Measurements from ENCODE around the gene AHCY.

DNA sequence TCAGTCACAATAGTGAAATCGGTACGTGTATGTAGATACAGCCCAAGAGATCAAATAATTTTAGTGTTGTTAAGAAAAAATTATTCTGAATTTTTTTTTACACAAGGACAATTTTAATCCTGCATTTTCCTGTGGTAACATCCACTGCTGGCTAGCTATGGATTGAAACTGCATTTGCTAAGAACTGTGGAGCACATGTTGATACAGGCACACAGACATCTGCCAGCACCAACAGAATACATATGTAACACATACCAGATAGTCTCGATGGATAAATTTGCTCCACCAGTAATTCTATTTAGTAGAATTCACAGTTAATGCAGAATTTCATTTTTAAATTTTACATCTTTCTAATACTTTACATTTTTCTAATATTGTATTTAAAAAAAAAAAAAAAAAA is 59.8 kb downstream of the AHCY start:
- TF ChIP-seq, protein P1, sequence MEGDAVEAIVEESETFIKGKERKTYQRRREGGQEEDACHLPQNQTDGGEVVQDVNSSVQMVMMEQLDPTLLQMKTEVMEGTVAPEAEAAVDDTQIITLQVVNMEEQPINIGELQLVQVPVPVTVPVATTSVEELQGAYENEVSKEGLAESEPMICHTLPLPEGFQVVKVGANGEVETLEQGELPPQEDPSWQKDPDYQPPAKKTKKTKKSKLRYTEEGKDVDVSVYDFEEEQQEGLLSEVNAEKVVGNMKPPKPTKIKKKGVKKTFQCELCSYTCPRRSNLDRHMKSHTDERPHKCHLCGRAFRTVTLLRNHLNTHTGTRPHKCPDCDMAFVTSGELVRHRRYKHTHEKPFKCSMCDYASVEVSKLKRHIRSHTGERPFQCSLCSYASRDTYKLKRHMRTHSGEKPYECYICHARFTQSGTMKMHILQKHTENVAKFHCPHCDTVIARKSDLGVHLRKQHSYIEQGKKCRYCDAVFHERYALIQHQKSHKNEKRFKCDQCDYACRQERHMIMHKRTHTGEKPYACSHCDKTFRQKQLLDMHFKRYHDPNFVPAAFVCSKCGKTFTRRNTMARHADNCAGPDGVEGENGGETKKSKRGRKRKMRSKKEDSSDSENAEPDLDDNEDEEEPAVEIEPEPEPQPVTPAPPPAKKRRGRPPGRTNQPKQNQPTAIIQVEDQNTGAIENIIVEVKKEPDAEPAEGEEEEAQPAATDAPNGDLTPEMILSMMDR (conservative IDR thresholded peaks at IDR 0.05) = no peak
- no peak for TF ChIP-seq ZFX (IDR thresholded peaks at IDR 0.05)
